ENCODE measurements around the gene NLRP8.
"Not testable (repeated sequence)": the region's sequence is repeated elsewhere in the genome, so short reads cannot be mapped to it uniquely, and the experiment has no call there.

NLRP8 gene

DNA sequence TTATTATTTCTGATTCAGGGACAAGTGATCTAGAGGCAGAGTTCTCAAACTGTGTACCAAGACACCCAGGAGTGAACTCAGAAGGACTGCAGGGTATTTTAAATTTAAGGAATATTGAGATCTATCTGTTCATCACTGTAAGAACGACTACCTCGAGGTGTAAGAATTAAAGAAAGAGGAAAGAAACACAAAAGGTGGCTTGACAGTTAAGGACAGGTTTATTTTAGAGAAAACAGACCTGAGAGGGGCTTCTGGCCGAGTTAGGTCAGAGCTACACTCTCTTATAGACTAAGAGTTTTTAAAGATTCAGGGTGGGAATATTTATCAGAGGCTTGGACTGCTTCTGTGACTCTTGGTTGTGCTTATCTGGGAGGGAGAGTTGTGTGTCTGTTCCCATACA, 26.4 kb downstream of the NLRP8 start:
- DNase-seq (ENCODE audit: low read depth in 2 of 2) = no peak

DNA sequence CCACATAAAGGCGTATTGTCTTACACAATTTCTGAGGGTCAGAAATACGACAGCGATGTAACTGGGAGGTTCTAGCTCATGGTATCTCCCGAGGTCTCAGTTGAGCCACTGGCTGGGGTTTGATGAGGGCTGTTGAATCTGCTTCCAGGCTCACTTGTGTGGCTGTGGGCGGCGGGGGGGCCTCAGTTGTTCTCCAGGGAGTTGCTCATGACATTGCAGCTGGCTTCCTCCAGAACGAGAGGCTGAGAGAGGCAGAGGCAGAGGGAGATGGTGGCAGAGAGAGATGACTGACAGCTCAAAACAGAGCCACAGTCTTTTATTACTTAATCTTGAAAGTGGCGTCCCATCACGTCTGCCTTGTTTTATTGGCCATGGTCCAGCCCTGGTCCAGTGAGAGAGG, 32.8 kb downstream of the NLRP8 start:
- no peak for DNase-seq (ENCODE audit: low read depth in 2 of 2)

DNA sequence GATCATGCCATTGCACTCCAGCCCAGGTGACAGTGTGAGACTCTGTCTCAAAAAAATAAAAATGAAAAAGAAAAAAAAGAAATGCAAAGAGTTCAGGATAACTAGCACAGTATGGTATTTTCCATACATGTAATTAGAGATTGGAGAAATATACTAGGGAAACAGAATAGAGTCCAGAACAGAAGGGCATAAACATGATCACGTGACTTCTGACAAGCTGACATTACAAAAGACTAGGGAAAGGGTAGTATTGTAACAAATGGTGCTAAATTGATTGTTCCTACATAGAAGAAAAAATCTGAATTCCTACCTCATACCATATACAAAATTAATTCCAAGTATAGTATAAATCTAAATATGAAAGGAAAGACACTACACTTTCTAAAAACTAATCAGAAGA, 37.6 kb downstream of the NLRP8 start:
- no peak for DNase-seq (ENCODE audit: low read depth in 2 of 2)

DNA sequence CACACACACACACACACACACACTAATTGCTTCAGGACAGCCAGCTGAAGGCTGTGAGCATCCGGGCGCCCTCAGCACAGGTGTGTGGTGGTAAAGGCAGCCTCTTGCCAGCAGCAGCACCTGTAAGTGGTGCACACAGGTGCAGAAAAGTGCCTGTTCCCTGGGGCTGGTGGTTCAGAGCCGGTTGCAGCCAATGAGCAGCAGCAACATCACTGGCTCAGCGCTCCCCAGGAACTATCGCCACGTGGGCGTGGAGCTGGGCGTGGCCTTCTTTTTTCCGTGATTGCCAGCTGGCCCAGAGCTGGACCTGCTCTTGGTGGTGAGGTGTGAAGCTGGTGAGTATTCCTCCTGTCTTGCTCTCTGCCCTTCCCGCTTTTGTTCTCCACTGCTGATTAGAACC, 38.9 kb downstream of the NLRP8 start, which contains the start of gene NLRP5:
Gene NLRP5, plus strand, starts transcription at position 289 of the 400 bp plus-strand sequence.
- DNase-seq (ENCODE audit: low read depth in 2 of 2) = no peak

DNA sequence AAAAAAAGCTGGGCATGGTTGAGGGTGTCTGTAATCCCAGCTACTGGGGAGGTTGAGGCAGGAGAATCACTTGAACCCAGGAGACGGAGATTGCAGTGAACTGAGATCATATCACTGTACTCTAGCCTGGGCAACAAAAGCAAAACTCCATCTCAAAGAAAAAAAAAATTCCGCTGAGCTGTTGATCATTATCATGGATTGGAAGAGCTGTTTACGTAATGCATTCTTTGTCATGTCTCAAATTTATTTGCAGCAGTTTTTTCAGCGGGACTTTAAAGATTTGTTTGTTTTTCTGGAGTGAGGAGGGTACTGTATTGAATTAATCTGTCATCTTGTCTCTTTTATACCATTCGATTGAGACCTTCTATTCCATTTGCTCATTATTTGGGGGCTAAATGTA, 43.2 kb downstream of the NLRP8 start:
- no peak for DNase-seq (ENCODE audit: low read depth in 2 of 2)

DNA sequence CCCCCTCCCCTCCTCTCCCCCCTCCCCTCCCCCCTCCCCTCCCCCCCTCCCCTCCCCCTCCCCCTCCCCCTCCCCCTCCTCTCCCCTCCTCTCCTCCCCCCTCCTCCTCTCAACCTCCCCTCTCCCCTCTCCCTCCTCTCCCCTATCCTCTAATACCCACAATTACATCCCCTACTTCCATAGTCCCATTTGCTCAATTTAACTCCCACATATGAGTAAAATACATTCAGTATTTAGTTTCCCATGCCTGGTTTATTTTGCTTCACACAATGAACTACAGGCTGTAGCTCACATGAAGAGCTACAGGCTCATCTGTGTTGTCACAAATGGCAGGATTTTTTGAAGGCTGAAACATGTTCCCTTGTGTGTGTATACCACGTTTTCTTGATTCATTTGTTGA, 45.9 kb downstream of the NLRP8 start:
- no peak for DNase-seq (ENCODE audit: low read depth in 2 of 2)

DNA sequence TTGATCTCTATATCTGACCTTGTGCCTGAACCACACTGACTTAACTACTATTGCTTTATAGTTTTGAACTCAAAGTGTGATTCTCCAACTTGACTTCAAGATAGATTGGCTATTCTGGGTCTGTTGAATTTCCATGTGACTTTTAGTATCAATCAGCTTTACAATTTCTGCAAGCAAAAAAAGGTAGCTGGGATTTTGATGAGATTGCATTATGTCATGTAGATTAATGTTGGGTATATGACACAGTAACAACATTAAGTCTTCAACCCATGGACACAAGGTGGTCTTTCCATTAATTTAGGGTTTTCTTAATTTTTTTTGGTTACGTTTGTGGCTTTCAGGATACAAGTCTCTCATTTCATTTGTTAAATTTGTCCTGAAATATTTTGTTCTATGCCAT, 67.1 kb downstream of the NLRP8 start:
- no peak for DNase-seq (ENCODE audit: low read depth in 2 of 2)

DNA sequence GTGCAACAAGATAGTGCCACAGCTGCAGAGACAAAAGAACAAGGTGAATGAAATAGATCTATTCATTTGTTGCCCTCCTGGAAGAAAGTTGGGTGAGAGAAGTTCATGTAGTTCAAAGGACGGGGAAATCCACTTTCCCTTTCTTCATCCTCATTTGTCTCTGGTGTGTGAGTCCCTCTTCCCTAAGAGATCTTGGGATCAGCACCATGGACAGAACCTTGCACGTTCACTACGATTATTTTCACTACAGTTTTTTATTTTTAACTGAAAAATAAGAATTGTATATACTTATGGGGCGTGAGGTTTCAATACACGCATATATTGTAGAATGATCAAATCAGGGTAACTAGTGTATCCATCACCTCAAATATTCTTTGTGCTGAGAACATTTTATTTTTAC, 68.1 kb downstream of the NLRP8 start:
- DNase-seq (ENCODE audit: low read depth in 2 of 2) = no peak

DNA sequence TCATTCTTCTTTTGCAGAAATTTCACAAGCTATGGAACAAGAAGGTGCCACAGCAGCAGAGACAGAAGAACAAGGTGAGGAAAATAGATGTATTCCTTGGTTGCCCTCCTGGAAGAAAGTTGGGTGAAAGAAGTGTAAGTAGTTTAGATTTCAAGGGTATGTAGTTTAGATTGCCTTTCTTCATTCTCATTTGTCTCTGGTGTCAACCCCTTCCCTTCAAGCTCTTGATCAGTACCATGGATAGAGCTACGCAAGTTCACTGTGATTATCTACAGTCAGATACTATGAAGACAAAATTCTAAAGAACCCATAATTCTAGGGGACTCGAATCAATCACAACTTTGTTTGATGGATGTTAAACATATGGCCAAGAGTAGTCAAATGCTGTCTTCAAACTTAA, 71.7 kb downstream of the NLRP8 start:
- not testable (repeated sequence) for DNase-seq (ENCODE audit: low read depth in 2 of 2)

DNA sequence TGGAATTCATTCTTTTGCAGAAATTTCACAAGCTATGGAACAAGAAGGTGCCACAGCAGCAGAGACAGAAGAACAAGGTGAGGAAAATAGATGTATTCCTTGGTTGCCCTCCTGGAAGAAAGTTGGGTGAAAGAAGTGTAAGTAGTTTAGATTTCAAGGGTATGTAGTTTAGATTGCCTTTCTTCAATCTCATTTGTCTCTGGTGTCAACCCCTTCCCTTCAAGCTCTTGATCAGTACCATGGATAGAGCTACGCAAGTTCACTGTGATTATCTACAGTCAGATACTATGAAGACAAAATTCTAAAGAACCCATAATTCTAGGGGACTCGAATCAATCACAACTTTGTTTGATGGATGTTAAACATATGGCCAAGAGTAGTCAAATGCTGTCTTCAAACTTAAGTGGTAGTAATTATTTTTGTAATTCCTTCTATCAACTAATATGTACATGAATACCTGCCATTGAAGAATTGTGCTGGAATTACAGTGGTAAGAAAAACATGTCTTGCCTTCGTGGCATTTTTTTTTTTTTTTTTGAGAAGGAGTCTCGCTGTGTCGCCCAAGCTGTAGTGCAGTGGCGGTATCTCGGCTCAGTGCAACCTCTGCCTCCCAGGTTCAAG, 72.8 kb downstream of the NLRP8 start:
- not testable (repeated sequence) for DNase-seq (ENCODE audit: low read depth in 2 of 2)

DNA sequence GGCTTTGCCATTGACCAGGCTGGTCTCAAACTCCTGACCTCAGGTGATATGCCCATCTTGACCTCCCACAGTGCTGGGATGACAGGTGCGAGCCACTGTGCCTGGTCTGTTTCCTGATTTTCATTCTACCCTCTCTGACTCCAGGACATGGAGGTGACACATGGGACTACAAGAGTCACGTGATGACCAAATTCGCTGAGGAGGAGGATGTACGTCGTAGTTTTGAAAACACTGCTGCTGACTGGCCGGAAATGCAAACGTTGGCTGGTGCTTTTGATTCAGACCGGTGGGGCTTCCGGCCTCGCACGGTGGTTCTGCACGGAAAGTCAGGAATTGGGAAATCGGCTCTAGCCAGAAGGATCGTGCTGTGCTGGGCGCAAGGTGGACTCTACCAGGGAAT, 79.1 kb downstream of the NLRP8 start:
- DNase-seq (ENCODE audit: low read depth in 2 of 2) = no peak
